Mesendoderm (in vitro differentiated cells): ENCODE measurements around the gene MEIG1.
"Not testable (repeated sequence)": the region's sequence is repeated elsewhere in the genome, so short reads cannot be mapped to it uniquely, and the experiment has no call there.

Source experiments
- DNase-seq: peaks from one replicate; pipeline ENCODE4 v3.0.0; 2013
- H2AK5ac ChIP-seq: 2 replicates; pipeline ENCODE4 v1.6.1; 2013; ENCODE audit warnings: low read length, inconsistent platforms
- H2BK120ac ChIP-seq: 2 replicates; pipeline ENCODE4 v1.6.1; 2013; ENCODE audit warnings: low read depth, mild to moderate bottlenecking, low read length, moderate library complexity, mixed read lengths
- H2BK15ac ChIP-seq: replicated peaks from 2 replicates; pipeline ENCODE4 v1.6.1; 2013; ENCODE audit warnings: low read depth, mild to moderate bottlenecking, moderate library complexity
- H2BK5ac ChIP-seq: 2 replicates; pipeline ENCODE4 v1.6.1; 2013; ENCODE audit warnings: low read length, inconsistent platforms
- H3K18ac ChIP-seq: 2 replicates; pipeline ENCODE4 v1.6.1; 2013; ENCODE audit warnings: mild to moderate bottlenecking, low read length, mixed read lengths
- H3K23ac ChIP-seq: one replicate; pipeline ENCODE4 v1.6.1; 2013; ENCODE audit warnings: low read length
- H3K27ac ChIP-seq: 2 replicates; pipeline ENCODE4 v1.5.1; 2013; ENCODE audit warnings: low read depth, mild to moderate bottlenecking, inconsistent platforms, low read length, moderate library complexity
- H3K27me3 ChIP-seq: 2 replicates; pipeline ENCODE4 v1.6.1; 2013; ENCODE audit warnings: low read length, control low read depth, mild to moderate bottlenecking, inconsistent platforms; ENCODE audit not compliant: insufficient read depth, poor library complexity
- H3K36me3 ChIP-seq: 2 replicates; pipeline ENCODE4 v1.6.1; 2013; ENCODE audit warnings: low read length, inconsistent platforms; ENCODE audit not compliant: control insufficient read depth, insufficient read depth
- H3K4ac ChIP-seq: one replicate; pipeline ENCODE4 v1.6.1; 2013; ENCODE audit warnings: low read depth, mild to moderate bottlenecking, low read length, moderate library complexity
- H3K4me1 ChIP-seq: 2 replicates; pipeline ENCODE4 v1.6.1; 2013; ENCODE audit warnings: low read depth, low read length, inconsistent platforms; ENCODE audit not compliant: control insufficient read depth
- H3K4me2 ChIP-seq: 2 replicates; pipeline ENCODE4 v1.6.1; 2013; ENCODE audit warnings: low read length
- H3K4me3 ChIP-seq: 2 replicates; pipeline ENCODE4 v1.5.1; 2013; ENCODE audit warnings: mild to moderate bottlenecking, low read length
- H3K56ac ChIP-seq: one replicate; pipeline ENCODE4 v1.6.1; 2013; ENCODE audit warnings: low read length
- H3K79me1 ChIP-seq: 2 replicates; pipeline ENCODE4 v1.6.1; 2013; ENCODE audit warnings: low read length, inconsistent platforms
- H3K79me2 ChIP-seq: 2 replicates; pipeline ENCODE4 v1.6.1; 2013; ENCODE audit warnings: mild to moderate bottlenecking, low read length; ENCODE audit not compliant: control insufficient read depth, insufficient read depth
- H3K9ac ChIP-seq: 2 replicates; pipeline ENCODE4 v1.6.1; 2013; ENCODE audit warnings: low read length, inconsistent platforms
- H4K5ac ChIP-seq: one replicate; pipeline ENCODE4 v1.6.1; 2013; ENCODE audit warnings: low read length
- H4K8ac ChIP-seq: one replicate; pipeline ENCODE4 v1.6.1; 2013; ENCODE audit warnings: low read depth, mild to moderate bottlenecking, control low read depth, low read length, moderate library complexity
- WGBS: extraction: QIAGEN DNeasy Blood & Tissue Kit; methylation state at CpG from one replicate; pipeline ENCODE4 v1.1.7; 2013; ENCODE audit warnings: low lambda C conversion rate, missing lambda C conversion rate; ENCODE audit not compliant: insufficient coverage; ENCODE audit errors: extremely low coverage; 5-methylcytosine and 5-hydroxymethylcytosine counted together

Gene MEIG1

DNA sequence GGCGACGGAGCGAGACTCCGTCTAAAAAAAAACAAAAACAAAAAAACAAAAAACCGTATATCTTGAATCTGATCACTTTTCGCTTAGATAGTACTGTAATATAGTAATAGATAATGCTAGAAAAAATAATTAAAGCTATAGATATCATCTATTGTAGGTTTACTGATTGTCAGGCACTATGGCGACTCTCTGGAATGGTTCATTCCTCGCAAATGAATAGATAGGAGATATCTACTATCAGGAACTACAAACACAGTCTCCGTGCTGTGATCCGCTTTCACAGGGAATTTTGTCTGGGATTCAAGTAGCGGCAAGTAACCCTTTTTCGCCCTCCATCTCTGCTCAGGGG, 342 bp upstream of the MEIG1 start:
- WGBS: no CpG with 5 or more reads among the region's 12 CpGs
- H2BK5ac ChIP-seq: no peak overlapping the region
- no peak overlapping the region for H2BK15ac ChIP-seq
- H3K4me2 ChIP-seq: peak overlapping the region; percentile 54
- no peak for DNase-seq
- H3K56ac ChIP-seq: no peak overlapping the region
- H4K8ac ChIP-seq: peak overlapping the region; percentile 93
- no peak overlapping the region for H3K23ac ChIP-seq
- no peak overlapping the region for H3K4ac ChIP-seq
- no peaks in the 10 kb centered on the region for H3K79me1 ChIP-seq
- H3K9ac ChIP-seq: peak overlapping the region; percentile 54
- H2BK120ac ChIP-seq: no peak overlapping the region
- H3K36me3 ChIP-seq: no peaks in the 10 kb centered on the region
- no peak overlapping the region for H3K4me3 ChIP-seq
- no peaks in the 10 kb centered on the region for H3K27me3 ChIP-seq
- H2AK5ac ChIP-seq: no peak overlapping the region
- H3K79me2 ChIP-seq: no peaks in the 10 kb centered on the region
- H3K4me1 ChIP-seq: no peaks in the 10 kb centered on the region
- H3K18ac ChIP-seq: no peak overlapping the region
- no peak overlapping the region for H4K5ac ChIP-seq
- no peak overlapping the region for H3K27ac ChIP-seq

- Histone ChIP-seq H2AK5ac (no peak overlapping the region), H3K23ac (no peak overlapping the region), H3K27me3 (no peaks in the 10 kb centered on the region), H2BK15ac (no peak overlapping the region), H3K4me3 (no peak overlapping the region), H3K4me1 (no peaks in the 10 kb centered on the region), H3K36me3 (no peaks in the 10 kb centered on the region), H4K5ac (no peak overlapping the region), H3K79me2 (no peaks in the 10 kb centered on the region), H4K8ac (no peak overlapping the region), H3K4me2 (no peak overlapping the region), H3K27ac (no peak overlapping the region), H3K9ac (no peak overlapping the region), H3K56ac (no peak overlapping the region), H2BK120ac (no peak overlapping the region), H3K18ac (no peak overlapping the region), H2BK5ac (no peak overlapping the region), H3K79me1 (no peaks in the 10 kb centered on the region), H3K4ac (no peak overlapping the region)
- WGBS: no CpG with 5 or more reads among the region's 2 CpGs
- DNase-seq: no peak
These were observed 8.7 kb downstream of the MEIG1 start for GRCh38 chr10:14967897-14968296.

DNA sequence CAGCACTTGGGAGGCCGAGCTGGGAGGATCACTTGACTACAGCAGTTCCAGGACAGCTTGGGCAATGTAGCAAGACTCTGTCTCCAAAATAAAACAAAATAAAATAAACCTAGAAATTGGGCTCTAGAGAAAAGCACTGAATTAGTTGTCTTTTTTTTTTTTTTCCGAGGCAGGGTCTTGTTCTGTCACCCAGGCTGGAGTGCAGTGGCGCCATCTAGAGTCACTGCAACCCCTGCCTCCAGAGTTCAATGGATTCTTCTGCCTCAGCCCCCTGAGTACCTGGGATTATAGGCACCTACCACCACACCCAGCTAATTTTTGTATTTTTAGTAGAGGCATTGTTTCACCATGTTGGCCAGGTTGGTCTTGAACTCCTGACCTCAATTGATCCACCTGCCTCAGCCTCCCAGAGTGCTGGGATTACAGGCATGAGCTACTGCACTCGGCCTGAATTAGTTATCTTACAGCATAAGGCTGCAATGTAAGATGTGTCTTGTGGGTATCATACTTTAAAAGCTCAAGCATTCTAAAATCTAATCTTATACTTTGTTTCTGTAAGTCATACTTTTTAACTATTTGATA, 12.8 kb downstream of the MEIG1 start:
- no CpG with 5 or more reads among the region's 4 CpGs for WGBS
- Histone ChIP-seq H4K8ac (no peak overlapping the region), H3K79me2 (no peaks in the 10 kb centered on the region), H3K56ac (no peak overlapping the region), H3K79me1 (no peaks in the 10 kb centered on the region), H3K18ac (no peak overlapping the region), H3K27ac (no peak overlapping the region), H3K9ac (no peak overlapping the region), H2BK120ac (no peak overlapping the region), H3K36me3 (no peaks in the 10 kb centered on the region), H3K27me3 (no peaks in the 10 kb centered on the region), H2BK5ac (no peak overlapping the region), H3K4me3 (no peak overlapping the region), H4K5ac (no peak overlapping the region), H3K23ac (no peak overlapping the region), H3K4me1 (no peaks in the 10 kb centered on the region), H3K4ac (no peak overlapping the region), H2BK15ac (no peak overlapping the region), H3K4me2 (no peak overlapping the region), H2AK5ac (no peak overlapping the region)
- DNase-seq: peak; percentile 56

GRCh38 chr10:14974153-14974998, 15.2 kb downstream of the MEIG1 start:
- WGBS: no CpG with 5 or more reads among the region's 15 CpGs
- peak; percentile 33 for DNase-seq
- not testable (repeated sequence) for H4K5ac ChIP-seq, H3K79me1 ChIP-seq, H2BK15ac ChIP-seq, H2BK120ac ChIP-seq, H3K79me2 ChIP-seq, H3K56ac ChIP-seq, H2BK5ac ChIP-seq, H3K23ac ChIP-seq, H3K18ac ChIP-seq, H2AK5ac ChIP-seq, H3K27me3 ChIP-seq, H3K4me1 ChIP-seq, H3K4me2 ChIP-seq, H3K27ac ChIP-seq, H4K8ac ChIP-seq, H3K4me3 ChIP-seq, H3K9ac ChIP-seq, H3K4ac ChIP-seq, H3K36me3 ChIP-seq

GRCh38 chr10:14975672-14976273, 16.6 kb downstream of the MEIG1 start:
- H4K5ac ChIP-seq: no peak overlapping the region
- H2BK15ac ChIP-seq: no peak overlapping the region
- H3K4ac ChIP-seq: no peak overlapping the region
- no peak overlapping the region for H4K8ac ChIP-seq
- no peak overlapping the region for H3K4me2 ChIP-seq
- H3K18ac ChIP-seq: no peak overlapping the region
- no peak overlapping the region for H2AK5ac ChIP-seq
- H3K9ac ChIP-seq: no peak overlapping the region
- DNase-seq: no peak
- H2BK120ac ChIP-seq: no peak overlapping the region
- H3K79me2 ChIP-seq: no peaks in the 10 kb centered on the region
- no peak overlapping the region for H2BK5ac ChIP-seq
- H3K4me3 ChIP-seq: no peak overlapping the region
- H3K27me3 ChIP-seq: no peaks in the 10 kb centered on the region
- no peak overlapping the region for H3K56ac ChIP-seq
- no CpG with 5 or more reads among the region's 21 CpGs for WGBS
- no peak overlapping the region for H3K27ac ChIP-seq
- no peaks in the 10 kb centered on the region for H3K4me1 ChIP-seq
- no peaks in the 10 kb centered on the region for H3K79me1 ChIP-seq
- H3K36me3 ChIP-seq: no peaks in the 10 kb centered on the region
- H3K23ac ChIP-seq: no peak overlapping the region
